ENCODE data around the gene ASPG.

The ASPG gene

DNA sequence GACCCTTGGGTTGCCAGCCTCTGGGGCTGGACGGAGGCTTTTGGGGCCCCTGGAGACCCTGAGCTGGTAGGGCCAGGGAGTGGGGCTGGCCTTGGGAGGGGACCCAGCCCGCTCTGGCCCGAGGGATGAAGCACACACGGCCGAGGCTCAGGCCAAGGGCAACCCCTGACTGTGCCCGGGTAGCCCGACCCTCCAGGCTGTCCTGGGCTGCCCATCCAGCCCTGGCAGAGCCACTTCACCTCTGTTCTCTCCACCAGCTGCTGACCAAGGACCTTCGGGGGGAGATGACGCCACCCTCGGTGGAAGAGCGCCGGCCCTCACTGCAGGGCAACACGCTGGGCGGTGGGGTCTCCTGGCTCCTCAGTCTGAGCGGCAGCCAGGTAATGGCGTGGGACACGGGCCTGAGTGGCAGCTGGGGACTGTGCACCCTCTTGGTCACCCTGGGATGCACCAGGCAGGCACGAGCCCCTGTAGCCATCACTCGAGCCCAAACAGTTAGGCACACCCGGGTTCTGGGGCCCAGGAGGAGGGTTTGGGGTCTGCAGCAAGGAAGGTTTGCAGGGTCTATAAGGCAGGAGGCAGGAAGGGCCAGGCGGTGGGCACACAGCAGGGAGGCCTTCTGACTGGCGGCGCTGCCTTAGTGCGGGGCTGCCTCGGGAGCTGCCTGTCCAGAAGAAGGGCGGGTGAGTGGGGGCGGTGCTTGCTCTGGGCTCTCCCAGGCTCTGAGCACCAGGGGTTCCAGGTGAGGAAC is 19.7 kb downstream of the ASPG start:
- DNase-seq (ENCODE audit: low spot score), result no peak

DNA sequence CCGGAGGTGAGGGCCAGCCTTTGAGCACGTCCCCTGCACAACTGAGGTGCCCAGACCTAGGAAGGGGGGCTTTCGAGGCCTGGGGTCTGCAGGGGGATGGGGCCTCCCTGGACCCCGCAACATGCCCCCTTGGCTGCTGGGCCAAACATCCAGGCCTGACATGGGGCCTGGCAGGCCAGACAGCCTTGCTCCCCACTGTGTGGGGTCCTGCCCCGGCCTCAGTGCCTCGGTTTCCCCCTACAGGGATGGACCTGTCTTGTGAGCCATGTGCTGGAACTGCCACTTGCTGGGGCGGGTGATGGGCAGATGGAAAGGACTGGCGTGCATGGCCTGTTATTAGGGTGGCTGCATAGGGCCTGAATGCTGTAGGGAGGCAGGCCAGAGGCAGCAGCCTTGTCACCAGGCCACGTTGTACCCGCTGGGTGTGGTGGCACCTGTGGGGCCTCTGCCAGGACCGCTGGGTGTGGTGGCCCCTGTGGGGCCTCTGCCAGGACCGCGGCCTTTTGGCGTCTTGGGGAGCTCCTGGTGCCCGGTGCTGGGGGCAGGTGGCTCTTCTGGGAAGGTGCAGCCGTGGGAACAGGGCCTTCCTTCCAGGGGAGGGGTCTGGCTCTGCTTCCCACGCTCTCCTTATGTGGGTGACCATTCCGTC is 20.4 kb downstream of the ASPG start:
- peak; percentile 44 for DNase-seq (ENCODE audit: low spot score)

DNA sequence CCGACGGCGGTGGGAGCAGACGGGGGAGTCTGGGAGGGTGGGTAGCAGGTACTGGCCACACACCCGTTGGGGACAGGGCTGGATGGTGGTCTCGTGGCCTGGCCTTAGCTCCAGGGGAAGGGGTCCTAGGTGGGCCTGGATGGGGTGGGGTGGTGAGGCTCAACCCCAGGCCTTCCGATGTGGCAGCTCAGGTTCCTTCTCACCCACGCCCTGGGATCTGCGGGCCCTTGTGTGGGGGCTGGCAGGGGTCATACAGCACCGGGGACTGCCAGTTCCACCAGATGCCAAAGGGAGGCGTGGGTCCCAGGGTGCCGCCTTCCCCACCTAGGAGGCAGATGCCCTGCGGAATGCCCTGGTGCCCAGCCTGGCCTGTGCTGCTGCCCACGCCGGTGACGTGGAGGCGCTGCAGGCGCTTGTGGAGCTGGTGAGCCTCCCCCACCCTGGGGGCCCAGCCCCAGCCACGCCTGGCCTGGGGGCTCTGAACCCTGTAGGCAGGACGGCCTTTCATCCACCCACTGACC is 21.0 kb downstream of the ASPG start:
- DNase-seq (ENCODE audit: low spot score), result peak; percentile 48

- peak; percentile 52 for DNase-seq (ENCODE audit: low spot score)
Measured at GRCh38 chr14:104107101-104107581, 21.6 kb downstream of the ASPG start.

- DNase-seq (ENCODE audit: low spot score), result peak; percentile 62
Measured at GRCh38 chr14:104107611-104108569, 22.4 kb downstream of the ASPG start.

- DNase-seq (ENCODE audit: low spot score), result peak; percentile 45
Measured at GRCh38 chr14:104108570-104109541, 23.4 kb downstream of the ASPG start.

GRCh38 chr14:104109731-104110361 is 24.3 kb downstream of the ASPG start:
- DNase-seq (ENCODE audit: low spot score), result peak; percentile 43

- DNase-seq (ENCODE audit: low spot score), result peak; percentile 45
Measured at GRCh38 chr14:104110491-104111209, 25.1 kb downstream of the ASPG start.

GRCh38 chr14:104111301-104112112 is 26.0 kb downstream of the ASPG start:
- peak; percentile 44 for DNase-seq (ENCODE audit: low spot score)

GRCh38 chr14:104112113-104112505 is 26.6 kb downstream of the ASPG start:
- peak; percentile 43 for DNase-seq (ENCODE audit: low spot score)

DNA sequence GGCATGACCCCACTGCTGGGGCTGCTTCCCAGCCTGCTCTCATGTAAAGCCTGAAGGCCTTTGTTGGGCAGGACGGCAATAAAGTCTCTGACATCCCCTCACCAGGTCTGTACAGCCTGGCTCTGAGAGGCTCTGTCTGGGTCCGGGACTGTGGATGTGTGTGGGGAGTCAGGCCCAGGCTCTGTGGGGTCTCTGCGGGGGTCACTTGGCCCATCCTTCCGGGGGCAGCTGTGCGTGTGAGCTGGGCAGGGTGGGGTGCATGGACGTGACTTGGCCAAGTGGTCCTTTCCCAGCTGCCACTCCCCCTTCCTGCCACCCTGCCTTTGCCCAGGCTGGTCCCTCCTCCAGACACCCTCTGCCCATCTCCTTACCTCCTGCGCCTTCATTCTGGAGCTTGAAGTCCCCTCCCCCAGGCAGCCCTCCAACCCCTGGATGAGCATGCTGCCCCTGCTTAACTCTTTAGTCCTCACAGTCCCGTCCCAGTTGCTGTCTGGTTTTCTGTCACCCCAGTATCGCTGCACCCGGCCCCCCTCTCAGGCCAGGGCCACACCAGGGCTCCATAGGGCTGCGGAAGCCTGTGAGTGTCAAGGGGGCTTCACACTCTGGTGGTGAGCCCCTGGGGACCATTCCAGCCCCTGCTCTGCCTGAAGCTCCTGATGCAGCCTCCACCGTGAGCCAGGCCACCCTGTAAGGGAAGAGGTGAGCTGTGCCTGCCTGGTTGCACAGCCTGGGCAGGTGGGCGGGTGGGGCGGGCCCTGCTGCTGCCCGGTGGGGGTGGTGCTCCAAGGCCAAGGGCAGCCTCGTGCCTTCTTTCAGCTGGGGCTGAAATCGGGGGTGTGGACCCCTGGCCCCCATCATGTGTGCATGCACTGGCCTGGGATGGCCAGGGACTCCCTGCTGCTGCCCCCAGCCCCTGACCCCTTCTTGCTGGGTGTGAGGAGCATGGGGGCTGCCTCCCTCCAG is 27.4 kb downstream of the ASPG start:
- peak; percentile 46 for DNase-seq (ENCODE audit: low spot score)

GRCh38 chr14:104113631-104114420 is 28.3 kb downstream of the ASPG start:
- DNase-seq (ENCODE audit: low spot score), result peak; percentile 39

- peak; percentile 40 for DNase-seq (ENCODE audit: low spot score)
Measured at GRCh38 chr14:104114421-104115130, 29.1 kb downstream of the ASPG start.

DNA sequence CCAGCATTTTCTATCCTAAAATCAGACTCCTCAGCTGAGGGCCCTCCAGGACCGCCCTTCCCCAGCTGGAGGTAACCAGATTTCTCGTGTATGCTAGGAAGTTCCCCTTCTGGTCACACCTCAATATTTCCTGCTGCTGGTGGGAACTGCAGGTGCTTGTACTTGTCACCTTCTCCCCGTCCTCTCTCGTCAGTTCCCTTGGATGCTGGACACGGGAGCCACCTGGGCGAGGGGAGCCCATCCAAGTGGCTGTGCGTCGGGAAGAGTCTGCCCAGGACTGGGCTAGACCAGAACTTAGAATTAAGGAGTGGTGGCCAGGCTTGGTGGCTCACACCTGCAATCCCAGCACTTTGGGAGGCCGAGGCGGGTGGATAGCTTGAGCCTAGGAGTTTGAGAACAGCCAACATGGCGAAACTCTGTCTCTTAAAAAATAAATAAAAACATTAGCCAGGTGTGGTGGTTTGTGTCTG is 29.7 kb downstream of the ASPG start:
- DNase-seq (ENCODE audit: low spot score), result no peak

DNA sequence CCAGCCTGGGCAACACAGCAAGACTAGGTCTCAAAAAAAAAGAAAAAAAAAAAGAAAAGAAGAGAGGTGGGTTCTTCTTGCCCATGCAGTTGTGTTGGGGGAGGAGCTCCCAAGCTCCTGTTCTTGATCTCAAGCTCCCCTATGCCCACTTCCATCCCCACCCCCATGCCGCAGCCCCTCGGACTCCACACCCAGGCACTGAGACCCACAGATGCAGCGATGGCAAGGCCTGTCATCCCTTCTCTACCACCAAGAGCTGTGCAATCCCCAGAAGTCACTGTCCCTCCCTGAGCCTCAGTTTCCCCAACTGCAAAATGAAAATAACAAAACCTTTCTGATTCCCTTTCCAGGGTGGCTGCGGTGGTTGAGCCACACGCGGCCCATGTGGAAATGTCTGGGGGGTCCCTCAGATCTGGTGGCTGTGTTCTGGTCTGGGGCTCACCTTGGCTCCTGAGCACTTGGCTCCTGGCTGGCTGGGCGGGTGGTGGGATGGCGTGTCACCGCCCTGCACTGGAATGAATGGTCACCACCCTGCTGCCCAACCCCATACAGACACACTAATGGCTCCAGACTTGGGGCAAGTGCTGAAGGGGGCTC is 30.3 kb downstream of the ASPG start:
- peak; percentile 38 for DNase-seq (ENCODE audit: low spot score)

Measured in ecto neural progenitor cell (in vitro differentiated cells).